Tibial artery (tissue), 4 donors: ENCODE results near the gene EXOC6B.

Experiments used
- DNase-seq, 2 donors: peaks; one replicate each; pipeline ENCODE4 v3.0.0-alpha.2; 2019
- H3K27ac ChIP-seq, 2 donors: fragments of 200-600 bp; sonication (generic) in 1 of 2; 1 replicate in 1 of 2; 2 replicates in 1 of 2; pipeline ENCODE4 v1.5.1; 2018 to 2019; ENCODE audit warnings: mild to moderate bottlenecking in 1 of 2
- H3K27me3 ChIP-seq, 2 donors: fragments of 200-600 bp; sonication (generic) in 1 of 2; one replicate each; pipeline versions ENCODE4 v1.5.1 to v1.6.0; 2016 to 2019
- H3K36me3 ChIP-seq, 3 donors: fragments of 200-600 bp; sonication (generic) in 2 of 3; one replicate each; pipeline ENCODE4 v1.5.1; 2016 to 2019; ENCODE audit warnings: mild to moderate bottlenecking in 2 of 3
- H3K4me1 ChIP-seq, 4 donors: fragments of 200-600 bp; sonication (generic) in 2 of 4; 1 replicate in 3 of 4; 2 replicates in 1 of 4; pipeline ENCODE4 v1.5.1; 2016 to 2019
- H3K4me3 ChIP-seq, 2 donors: fragments of 200-600 bp; sonication (generic) in 1 of 2; 1 replicate in 1 of 2; 2 replicates in 1 of 2; pipeline ENCODE4 v1.5.1; 2018 to 2019; ENCODE audit warnings: mild to moderate bottlenecking in 2 of 2
- H3K9me3 ChIP-seq, 3 donors: fragments of 200-600 bp; sonication (generic) in 1 of 3; one replicate each; pipeline ENCODE4 v1.5.1; 2016 to 2019
- intact Hi-C: fragments of 100-400 bp; cut with DNase I; formaldehyde crosslinking; loops from one replicate; pipeline ENCODE4 v1.15.0; 2023; ENCODE audit warnings: low total_unique reads
- TF ChIP-seq, protein P1 (sequence below), 2 experiments: fragments of 200-600 bp in 1 of 2; fragments of 450-650 bp in 1 of 2; IDR thresholded peaks; one replicate each; pipeline ENCODE4 v1.5.1; 2017 to 2019; ENCODE audit warnings: antibody characterized with exemption in 2 of 2, mild to moderate bottlenecking in 1 of 2, moderate library complexity in 1 of 2

EXOC6B gene

DNA sequence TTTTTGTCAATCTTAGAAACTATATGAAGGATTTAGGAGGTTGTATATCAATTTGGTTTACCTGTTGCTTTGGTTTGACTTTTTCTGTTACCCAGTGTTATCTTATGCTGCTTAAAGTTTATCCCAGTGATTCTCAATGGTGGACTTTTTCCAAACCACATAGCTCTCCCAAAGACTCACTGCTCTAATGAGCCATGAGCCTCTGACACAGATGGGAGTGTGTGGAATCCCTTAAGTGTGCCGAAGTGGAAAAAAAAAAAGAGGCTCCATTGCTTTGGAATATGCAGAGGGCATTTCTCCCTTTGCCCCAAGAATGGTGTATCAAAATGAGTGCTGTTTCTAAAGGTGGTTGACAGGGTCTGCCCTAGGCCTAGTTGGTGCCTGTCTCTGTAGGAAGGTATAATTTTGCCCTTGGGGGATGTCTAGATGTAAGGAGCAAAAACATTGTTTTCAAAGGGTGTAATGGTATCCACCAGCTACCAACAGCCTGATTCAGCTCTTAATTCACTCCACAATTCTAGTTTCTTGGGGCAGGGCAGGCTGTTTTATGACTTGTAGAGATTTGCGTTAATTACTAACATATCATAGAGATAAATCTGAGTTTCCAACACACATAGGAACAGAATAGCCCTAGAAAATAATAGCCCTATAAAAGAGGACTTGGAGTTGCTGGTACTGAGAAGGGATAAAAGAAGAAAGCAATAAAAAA lies 613.9 kb downstream of the EXOC6B start:
- no peaks in the 10 kb centered on the region for H3K4me1 ChIP-seq
- TF ChIP-seq, protein P1, sequence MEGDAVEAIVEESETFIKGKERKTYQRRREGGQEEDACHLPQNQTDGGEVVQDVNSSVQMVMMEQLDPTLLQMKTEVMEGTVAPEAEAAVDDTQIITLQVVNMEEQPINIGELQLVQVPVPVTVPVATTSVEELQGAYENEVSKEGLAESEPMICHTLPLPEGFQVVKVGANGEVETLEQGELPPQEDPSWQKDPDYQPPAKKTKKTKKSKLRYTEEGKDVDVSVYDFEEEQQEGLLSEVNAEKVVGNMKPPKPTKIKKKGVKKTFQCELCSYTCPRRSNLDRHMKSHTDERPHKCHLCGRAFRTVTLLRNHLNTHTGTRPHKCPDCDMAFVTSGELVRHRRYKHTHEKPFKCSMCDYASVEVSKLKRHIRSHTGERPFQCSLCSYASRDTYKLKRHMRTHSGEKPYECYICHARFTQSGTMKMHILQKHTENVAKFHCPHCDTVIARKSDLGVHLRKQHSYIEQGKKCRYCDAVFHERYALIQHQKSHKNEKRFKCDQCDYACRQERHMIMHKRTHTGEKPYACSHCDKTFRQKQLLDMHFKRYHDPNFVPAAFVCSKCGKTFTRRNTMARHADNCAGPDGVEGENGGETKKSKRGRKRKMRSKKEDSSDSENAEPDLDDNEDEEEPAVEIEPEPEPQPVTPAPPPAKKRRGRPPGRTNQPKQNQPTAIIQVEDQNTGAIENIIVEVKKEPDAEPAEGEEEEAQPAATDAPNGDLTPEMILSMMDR (IDR thresholded peaks at IDR 0.05), result no peak
- no peak for DNase-seq
- intact Hi-C loops, result no loop called here
- H3K27me3 ChIP-seq, result no peaks in the 10 kb centered on the region
- no peaks in the 10 kb centered on the region for H3K9me3 ChIP-seq
- H3K36me3 ChIP-seq, result no peaks in the 10 kb centered on the region
- no peak overlapping the region for H3K27ac ChIP-seq
- no peak overlapping the region for H3K4me3 ChIP-seq

DNA sequence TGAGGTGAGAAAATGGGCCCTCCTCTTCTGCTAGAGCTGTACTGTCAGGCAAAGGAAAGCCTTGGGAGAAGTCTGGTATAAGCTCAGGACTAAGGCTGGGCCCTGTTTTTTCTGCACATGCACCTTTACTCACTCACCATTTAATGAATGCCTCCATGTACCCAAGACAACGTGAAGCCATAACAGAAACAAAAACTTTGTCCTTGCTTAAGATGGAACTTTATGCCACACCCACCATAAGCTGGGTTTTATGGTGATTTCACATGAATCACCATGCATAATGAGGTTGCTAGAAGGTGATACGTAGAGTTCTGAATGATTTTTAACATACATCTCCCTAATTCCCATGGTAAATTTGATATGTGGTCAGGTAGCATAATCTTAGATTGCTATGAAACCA lies 614.5 kb downstream of the EXOC6B start:
- no peaks in the 10 kb centered on the region for H3K36me3 ChIP-seq
- intact Hi-C loops, result no loop called here
- TF ChIP-seq, protein P1 (IDR thresholded peaks at IDR 0.05), result no peak
- no peak overlapping the region for H3K27ac ChIP-seq
- no peaks in the 10 kb centered on the region for H3K9me3 ChIP-seq
- H3K4me1 ChIP-seq, result no peaks in the 10 kb centered on the region
- DNase-seq, result no peak
- no peak overlapping the region for H3K4me3 ChIP-seq
- H3K27me3 ChIP-seq, result no peaks in the 10 kb centered on the region

DNA sequence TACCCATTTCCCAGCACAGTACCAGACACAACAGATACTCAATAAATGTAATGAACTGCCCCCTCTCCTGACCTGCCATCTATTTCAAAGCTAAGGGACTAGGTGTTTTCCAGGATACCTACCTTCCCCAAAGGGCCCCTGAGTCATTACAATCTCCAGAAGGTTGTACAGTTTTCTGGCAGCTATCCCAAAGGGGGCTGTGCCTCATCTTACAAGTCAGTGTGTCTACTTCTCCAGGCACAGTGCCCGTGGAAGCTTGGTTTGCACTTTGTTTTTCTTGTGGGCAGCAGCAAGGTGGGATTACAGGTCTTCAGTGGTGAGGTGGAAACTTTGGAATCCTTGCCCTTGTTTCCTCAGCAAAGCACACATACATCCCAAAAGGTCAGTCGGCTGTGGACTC lies 615.4 kb downstream of the EXOC6B start:
- intact Hi-C loops, result no loop called here
- TF ChIP-seq, protein P1 (IDR thresholded peaks at IDR 0.05), result no peak
- no peak overlapping the region for H3K4me3 ChIP-seq
- no peaks in the 10 kb centered on the region for H3K36me3 ChIP-seq
- H3K27ac ChIP-seq, result no peak overlapping the region
- no peak for DNase-seq
- no peaks in the 10 kb centered on the region for H3K9me3 ChIP-seq
- H3K27me3 ChIP-seq, result no peaks in the 10 kb centered on the region
- peaks cover 0 to 2% (median 0%) of the 10 kb centered on the region in 4 donors for H3K4me1 ChIP-seq

GRCh38 chr2:72208225-72208624 lies 617.6 kb downstream of the EXOC6B start:
- no peak overlapping the region for H3K4me3 ChIP-seq
- H3K4me1 ChIP-seq, result peaks cover 0 to 11% (median 0%) of the 10 kb centered on the region in 4 donors
- H3K9me3 ChIP-seq, result no peaks in the 10 kb centered on the region
- TF ChIP-seq, protein P1 (IDR thresholded peaks at IDR 0.05), result no peak
- no peaks in the 10 kb centered on the region for H3K27me3 ChIP-seq
- intact Hi-C loops, result no loop called here
- DNase-seq, result no peak
- H3K36me3 ChIP-seq, result no peaks in the 10 kb centered on the region
- no peak overlapping the region for H3K27ac ChIP-seq

GRCh38 chr2:72207334-72207733 lies 618.5 kb downstream of the EXOC6B start:
- Histone ChIP-seq H3K4me1 (peaks cover 0 to 11% (median 0%) of the 10 kb centered on the region in 4 donors), H3K27me3 (no peaks in the 10 kb centered on the region), H3K27ac (no peak overlapping the region), H3K4me3 (no peak overlapping the region), H3K36me3 (no peaks in the 10 kb centered on the region), H3K9me3 (no peaks in the 10 kb centered on the region)
- no peak for DNase-seq
- TF ChIP-seq, protein P1 (IDR thresholded peaks at IDR 0.05), result no peak
- intact Hi-C loops, result no loop called here
